IPS-18c (cell line): ENCODE data around the gene PWP1.

ENCODE experiments used
- H3K4me3 ChIP-seq: 2 replicates; pipeline ENCODE4 v1.7.0; 2013; ENCODE audit warnings: low read depth, mild to moderate bottlenecking, low read length, moderate library complexity; ENCODE audit not compliant: insufficient read depth
- H3K9me3 ChIP-seq: one replicate; pipeline ENCODE4 v1.6.1; 2013; ENCODE audit warnings: mild to moderate bottlenecking, low read length, moderate library complexity; ENCODE audit not compliant: control insufficient read depth, insufficient read depth

PWP1 gene

DNA sequence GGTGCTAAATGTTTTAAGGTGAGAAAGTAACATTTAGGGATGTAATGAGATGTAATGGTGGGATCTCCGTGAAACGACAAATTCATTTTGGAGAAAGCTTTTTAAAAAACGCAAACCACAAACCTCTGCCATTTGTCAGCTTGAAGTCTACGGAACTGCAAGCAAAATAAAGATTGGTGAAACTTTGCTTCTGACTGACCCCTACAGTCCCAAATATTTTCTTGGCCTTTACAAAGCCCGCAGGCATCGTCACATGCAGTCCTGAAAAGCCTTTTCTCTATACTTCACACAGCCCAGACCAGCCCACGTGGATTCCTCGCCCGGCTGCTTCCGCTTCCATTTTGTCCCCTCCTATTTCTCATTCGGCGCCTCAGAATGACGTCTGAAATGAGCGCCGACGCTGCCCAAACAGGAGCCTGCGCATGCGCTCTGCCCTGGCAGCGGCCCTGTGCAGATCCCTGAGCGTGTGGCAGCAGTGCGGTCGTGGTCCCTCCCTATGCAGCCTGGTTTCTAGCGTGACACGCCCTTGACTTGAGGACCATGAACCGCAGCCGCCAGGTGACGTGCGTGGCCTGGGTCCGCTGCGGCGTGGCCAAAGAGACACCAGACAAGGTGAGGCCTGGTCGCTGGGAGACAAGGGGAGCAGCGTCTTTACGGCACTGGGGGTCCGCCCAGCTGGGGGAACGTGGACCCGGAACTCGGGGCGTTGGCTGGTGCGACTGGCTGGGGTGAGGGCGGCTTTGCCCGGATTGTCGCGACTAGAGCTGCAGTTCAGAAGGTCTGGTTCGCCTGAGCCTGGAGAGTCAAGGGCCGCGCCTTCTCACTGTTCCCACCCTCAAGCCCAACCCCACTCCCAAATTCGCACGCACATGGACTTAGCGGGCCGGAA, at the start of gene PWP1:
TSS of gene PWP1 (plus strand) at position 440 of the 889 bp plus-strand sequence. CDS start at position 541, 101 bp downstream.
- H3K9me3 ChIP-seq = peaks cover 2% of the 10 kb centered on the region
- H3K4me3 ChIP-seq = peak within 1 kb of the TSS; percentile 100

DNA sequence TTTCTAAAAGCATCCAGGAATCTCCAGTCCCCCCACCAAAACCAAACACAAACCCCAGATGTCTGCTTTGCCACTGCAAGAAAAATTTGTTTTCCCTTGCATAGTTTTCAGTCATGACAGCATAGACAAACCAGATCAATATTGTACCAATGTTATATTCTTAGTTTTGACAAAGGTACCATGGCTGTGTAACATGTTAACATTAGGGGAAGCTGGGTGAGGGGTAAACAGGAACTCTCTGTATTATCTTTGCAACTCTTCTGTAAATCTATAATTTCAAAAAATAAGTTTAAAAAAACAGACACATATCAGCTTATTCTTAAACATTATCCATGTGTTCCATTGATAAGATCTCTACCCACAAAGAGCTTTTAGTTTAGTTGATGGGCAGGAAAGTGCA, 44.4 kb upstream of the PWP1 start:
- Histone ChIP-seq H3K4me3 (no peak overlapping the region), H3K9me3 (peaks cover 6% of the 10 kb centered on the region)

DNA sequence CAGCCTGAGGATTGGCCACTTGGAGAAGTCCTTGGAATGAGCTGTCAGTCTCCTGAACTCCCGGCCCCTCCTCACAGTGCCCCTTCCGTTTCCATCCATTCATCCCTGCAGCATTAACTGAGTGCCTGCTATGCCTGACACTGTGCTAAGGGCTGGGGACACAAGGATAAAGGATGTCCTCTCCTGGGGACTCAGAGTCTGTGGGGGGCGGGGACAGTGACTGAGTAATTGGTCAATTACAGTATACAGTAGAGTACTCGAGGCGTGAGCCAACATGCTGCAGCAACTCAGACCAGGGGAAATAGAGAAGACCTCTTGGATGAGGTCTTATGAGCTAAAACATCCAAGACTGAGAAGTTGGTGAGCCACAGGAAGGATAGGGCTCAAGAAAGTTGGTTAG, 43.4 kb upstream of the PWP1 start:
- Histone ChIP-seq H3K4me3 (no peak overlapping the region), H3K9me3 (peaks cover 6% of the 10 kb centered on the region)

DNA sequence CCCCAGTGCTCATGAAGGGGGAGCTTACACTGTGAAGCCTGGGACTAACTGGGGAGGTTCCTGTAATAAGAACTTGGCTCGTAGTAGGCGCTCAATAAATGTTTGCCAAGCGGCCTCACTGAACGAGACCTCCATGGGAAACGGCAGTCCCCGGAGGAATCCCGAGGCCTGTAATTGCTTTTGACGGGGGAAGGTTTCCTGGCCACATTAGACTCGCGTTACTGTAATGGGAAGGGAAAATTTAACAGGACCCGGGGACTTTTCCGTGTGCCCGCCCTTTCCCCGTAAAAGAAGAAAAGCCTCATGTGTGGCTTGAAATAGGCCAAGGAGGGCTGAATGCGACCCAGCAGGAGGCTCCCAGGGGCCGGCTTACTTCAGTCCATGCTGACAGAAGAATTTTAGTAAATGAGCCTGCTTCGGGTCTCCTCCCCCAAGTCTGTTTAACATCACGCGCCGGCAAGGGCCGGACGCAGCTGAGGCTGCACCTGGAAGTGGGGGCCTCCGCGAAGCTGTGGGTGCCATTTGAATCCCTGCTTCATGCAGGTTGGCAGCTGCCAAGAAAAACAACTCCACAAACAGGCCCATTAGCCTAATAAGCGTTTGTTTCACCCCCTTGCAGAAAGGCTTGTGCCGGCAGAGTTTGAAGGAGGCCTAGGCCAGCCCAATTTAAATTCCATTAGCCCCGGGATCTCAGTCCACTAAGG, 39.8 kb upstream of the PWP1 start:
- no peak overlapping the region for H3K4me3 ChIP-seq

DNA sequence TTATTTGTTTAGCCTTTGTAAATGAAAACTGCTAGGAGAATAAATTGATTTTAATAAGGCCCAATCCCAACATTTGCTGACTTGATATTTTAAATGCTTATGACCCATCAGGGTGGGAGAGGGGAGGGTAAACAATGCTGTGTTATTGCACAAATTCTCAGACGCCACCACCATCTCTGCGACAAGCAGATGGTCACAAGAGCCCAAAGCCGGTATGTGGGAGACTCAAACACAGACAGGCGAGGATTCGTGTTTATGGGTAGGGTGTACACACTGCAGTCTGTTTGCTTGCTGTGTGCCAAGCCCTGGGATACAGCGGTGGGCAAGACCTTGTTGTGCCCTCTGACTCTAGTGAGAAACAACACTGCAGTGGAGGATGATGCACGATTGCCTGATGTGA, 39.2 kb upstream of the PWP1 start:
- Histone ChIP-seq H3K9me3 (peaks cover 4% of the 10 kb centered on the region), H3K4me3 (no peak overlapping the region; the same call in 1 of the 2 replicates)

More for the DNA sequence above, 39.8 kb upstream of the PWP1 start:
- peaks cover 4% of the 10 kb centered on the region for H3K9me3 ChIP-seq

DNA sequence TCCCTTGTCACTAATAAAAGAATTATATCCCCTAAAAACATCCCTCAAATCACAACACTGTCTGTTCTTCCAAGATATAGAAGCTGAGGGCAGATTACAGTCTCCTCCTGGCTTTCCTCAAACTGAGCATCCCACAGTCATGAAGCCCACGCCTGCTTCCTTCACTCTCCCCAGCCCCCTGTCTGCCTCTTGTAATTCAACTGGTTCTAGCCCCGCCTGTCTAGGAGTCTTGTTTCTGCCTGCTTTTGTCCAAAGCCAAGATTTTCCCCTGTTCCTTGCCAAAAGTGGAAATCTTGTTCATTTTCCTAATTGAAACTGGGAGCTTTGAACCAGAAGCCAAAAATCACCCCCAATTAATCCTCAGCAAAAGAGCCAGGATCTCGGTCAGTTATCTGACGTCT, 35.9 kb upstream of the PWP1 start:
- H3K9me3 ChIP-seq = peaks cover 4% of the 10 kb centered on the region

DNA sequence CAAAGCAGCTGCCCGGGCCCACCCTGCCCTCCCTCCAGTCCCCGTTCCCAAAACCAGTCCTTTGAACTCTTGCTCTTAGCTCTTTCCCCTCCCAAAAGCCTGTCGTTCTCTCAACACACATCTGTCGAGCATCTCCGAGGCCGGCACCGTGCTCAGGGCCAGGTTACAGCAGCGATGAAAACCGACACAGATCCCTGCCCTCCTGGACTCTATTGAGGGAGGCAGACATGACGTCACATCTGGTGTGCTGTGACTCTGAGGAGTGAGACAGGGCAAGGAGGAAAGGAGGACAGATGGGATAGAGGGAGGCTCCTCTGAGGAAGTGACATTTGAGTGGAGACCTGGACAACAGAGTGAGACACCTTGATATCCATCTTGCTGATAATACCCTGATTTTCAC, 34.6 kb upstream of the PWP1 start:
- H3K9me3 ChIP-seq = peaks cover 2% of the 10 kb centered on the region
- H3K4me3 ChIP-seq = no peak overlapping the region

More for the DNA sequence above, 35.9 kb upstream of the PWP1 start:
- H3K4me3 ChIP-seq = no peak overlapping the region

DNA sequence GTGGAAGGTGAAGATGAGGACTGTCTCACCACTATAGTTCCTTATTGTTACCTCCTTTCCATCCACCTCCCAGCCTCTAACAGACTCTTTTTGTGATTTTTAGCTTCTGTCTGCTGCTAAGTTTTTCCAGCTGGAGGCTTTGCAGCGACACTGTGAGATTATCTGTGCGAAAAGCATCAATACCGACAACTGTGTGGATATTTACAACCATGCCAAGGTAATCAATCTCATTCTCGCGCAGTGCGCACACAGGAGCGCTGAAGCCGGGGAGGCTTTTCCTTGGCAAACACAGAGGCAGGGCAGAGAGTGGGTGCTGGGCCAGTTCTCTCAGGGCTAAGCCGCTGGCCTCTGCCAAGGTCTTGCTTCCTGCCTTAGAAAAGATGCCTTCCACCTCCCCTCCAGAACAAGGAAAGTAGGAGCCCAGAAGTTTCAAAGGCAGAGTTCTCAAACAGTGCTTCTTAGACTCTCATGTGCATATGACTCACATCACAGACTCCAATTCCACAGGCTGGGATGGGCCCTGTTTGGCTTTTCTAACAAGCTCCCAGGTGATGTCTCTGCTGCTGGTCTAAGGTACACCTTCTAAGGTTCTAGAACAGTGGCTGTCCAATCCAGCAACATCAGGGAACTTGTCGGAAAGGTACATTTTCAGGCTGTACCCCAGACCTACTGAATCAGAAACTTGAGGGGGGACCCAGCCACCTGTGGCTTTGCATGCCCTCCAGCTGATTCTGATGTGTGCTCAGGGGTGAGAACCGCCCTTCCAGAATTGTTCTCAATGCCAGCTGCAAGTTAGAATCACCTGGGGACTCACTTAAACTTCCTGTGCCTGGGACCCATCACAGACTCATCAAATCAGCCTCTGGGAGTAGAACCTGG, 33.8 kb upstream of the PWP1 start:
- H3K4me3 ChIP-seq = no peak overlapping the region
- no peaks in the 10 kb centered on the region for H3K9me3 ChIP-seq

DNA sequence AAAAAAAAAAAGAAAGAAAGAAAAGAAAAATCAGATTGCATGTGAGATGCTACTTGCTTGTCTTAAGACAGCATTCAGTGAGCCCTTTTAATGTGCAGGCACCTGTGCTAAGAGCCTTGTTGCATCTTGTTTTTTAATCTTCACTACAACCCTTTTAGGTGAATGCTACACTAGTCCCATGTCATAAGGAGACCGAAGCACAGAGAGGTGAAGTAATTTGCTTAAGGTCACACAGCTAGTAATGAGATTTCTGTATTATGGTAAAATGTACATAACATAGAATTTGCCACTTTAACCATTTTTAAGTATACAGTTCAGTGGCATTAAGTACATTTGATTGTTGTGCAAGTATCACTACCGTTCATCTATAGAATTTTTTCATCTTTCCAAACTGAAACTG, 32.1 kb upstream of the PWP1 start:
- Histone ChIP-seq H3K4me3 (no peak overlapping the region), H3K9me3 (no peaks in the 10 kb centered on the region)

DNA sequence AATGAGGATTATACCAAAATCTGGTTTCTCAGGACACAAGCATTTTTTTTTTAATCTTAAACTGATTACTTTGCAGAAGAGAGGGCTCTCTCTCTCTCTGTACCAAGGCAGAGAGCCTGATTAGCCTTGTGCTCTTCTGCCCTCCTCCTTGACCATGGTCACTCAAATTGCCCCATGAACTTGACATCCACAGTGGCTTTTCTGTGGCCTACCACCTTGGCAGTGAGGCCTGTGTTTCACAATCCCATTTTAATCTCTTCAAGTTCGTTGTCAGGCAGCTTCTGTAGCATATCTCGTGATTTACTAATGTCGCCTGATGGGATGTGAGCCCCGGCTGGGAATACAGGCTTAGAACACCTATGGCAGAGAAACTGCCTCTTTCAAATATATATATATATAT, 30.7 kb upstream of the PWP1 start:
- H3K9me3 ChIP-seq = no peaks in the 10 kb centered on the region
- H3K4me3 ChIP-seq = no peak overlapping the region

DNA sequence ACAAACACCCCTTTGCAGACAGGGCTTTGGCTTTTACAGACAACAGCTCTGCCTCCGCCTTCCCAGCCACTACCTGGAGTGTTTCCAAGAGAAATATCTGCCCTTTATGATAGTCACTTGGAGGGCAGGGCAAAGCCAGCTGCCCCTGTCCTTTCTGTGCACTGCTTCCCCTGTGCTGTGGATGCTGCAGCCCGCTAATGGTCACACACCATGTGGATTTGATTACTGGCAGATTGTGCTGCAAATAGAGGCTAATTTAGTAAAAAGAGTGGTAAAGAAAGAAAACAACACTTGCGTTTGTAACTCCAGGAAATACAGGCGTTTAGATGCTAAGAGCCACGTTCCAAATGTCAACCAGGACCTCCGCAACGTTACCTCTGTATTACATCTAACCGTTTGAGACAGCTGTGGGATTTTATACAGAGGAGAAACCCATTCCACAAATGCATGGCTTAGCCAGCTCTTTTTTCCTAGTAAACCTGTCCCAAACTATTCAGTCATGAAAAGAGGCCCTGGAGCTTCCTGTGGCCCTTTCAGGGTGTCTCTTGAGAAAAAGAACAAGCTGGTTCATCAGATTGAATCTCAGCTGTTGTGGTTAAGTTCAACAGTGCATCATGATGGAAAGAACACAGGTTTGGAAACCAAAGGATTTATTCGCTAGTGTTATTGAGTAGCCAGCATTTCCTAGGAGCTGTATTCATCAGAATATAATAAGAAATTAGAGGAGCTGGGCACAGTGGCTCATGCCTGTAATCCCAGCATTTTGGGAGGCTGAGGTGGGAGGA, 30.1 kb upstream of the PWP1 start:
- Histone ChIP-seq H3K4me3 (no peak overlapping the region), H3K9me3 (no peaks in the 10 kb centered on the region)

DNA sequence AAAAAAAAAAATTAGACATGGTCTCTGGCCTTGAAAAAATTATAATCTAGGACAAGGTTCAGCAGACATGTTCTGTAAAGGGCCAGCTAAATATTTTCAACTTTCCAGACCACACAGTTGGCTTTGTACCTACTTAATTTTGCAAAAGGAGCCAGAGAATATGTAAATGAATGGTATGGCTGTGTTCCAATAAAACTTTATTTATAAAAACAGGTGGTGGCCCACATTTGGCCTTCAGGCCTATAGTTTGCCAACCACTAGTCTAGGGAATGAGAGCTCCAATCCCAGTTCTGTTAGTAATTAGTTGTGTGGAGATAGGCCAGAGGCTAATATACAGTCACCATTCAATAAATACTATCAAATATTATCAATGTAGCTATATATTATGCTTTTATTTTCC, 29.3 kb upstream of the PWP1 start:
- Histone ChIP-seq H3K4me3 (no peak overlapping the region), H3K9me3 (no peaks in the 10 kb centered on the region)

DNA sequence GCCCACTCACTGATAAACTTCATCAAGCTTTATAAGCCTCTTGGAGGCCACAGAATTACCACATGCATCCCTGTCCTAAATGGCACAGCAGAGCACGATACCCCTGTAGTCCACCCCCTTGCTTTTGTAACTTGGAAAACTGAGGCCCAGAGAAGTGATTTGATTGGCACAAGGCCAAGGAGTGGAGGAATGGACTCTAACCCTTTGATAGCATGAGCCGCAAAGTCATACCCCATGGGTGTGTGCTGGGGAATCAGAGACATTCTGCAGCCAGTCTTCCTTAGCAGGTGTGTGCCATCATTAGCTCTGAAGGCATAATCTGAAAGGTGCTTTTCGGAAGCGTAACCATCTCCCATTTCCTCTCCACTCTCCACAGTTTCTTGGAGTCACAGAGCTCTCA, 28.5 kb upstream of the PWP1 start:
- Histone ChIP-seq H3K4me3 (no peak overlapping the region), H3K9me3 (no peaks in the 10 kb centered on the region)

DNA sequence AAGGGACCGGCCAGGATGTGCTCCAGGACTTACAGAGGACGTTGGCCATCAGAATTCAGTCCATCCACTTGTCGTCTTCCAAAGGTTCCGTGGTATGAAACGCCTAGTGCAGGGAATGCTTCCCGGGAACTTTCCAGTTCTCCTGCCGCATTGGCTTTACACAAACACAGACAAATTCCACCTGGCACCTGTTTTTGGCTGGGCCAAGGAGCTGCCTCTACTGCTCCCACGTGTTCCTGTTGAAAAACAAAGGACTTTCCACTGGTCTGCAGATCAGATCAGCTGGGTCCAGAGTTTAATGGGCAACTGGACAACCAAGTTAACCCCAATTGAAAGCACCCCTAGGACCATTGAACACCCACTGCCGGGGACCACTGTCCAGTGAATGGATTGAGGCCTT, 28.0 kb upstream of the PWP1 start:
- no peak overlapping the region for H3K4me3 ChIP-seq
- H3K9me3 ChIP-seq = peaks cover 2% of the 10 kb centered on the region

DNA sequence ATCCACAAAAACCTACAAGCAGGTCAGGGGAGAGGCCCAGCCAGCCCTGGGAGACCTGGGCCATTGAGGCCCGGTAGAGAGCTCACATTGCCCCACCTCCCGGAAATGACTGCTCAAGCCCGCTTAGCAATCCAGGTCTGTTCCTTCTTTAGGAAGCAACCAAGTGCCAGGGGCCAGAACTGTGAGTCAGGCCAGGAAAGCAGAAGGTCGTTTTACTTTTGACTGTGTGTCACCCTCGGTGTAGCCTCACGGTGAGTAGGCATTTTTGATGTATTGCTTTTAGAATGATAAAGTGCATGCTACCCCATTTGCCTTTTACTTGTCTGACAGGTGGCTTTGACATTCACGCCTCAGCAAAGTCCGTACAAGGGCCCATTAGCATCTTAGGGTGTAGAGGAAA, 25.4 kb upstream of the PWP1 start:
- H3K4me3 ChIP-seq = no peak overlapping the region
- peaks cover 2% of the 10 kb centered on the region for H3K9me3 ChIP-seq

DNA sequence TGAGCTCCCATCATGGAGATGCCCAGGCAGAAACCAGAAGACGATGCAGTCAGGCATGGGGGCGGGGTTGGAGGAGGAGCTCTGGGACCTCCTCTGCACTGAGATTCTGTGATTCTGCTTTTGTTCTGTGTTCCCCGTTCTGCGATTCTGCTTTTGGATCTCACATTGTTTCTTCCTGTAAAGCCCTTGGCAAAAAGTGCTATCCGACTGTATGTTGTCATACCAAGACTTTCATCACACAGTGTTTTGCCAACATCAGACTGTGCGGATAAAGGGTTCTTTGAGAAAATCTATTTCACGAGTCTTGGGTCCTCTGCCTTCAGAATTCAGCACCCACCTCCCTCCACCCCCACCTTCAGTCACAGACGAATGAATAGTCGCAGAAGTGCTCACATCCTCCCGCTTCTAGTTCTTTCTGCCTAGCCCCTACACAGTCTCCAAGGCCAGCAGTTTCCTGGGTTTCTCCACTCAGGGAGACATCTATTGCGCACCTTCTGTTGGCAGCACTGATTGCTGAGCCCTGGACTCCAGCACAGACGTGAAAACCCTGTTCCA, 24.7 kb upstream of the PWP1 start:
- no peak overlapping the region for H3K4me3 ChIP-seq
- H3K9me3 ChIP-seq = peaks cover 2% of the 10 kb centered on the region
